KMS-11 (cell line): ENCODE results near the gene HNRNPF.

Experiments used
- H2AFZ ChIP-seq: fragments of 200-600 bp; sonication (generic); 2 replicates; pipeline ENCODE4 v1.6.1; 2016; ENCODE audit warnings: antibody characterized with exemption, mixed run types, low read depth
- H3K27ac ChIP-seq: fragments of 200-600 bp; sonication (generic); 2 replicates; pipeline ENCODE4 v1.6.1; 2016; ENCODE audit warnings: mild to moderate bottlenecking, mixed run types
- H3K27me3 ChIP-seq: fragments of 200-600 bp; sonication (generic); 2 replicates; pipeline ENCODE4 v1.6.1; 2017; ENCODE audit warnings: mild to moderate bottlenecking, low read depth, mixed run types, moderate library complexity; ENCODE audit not compliant: insufficient read depth
- H3K36me3 ChIP-seq: fragments of 200-600 bp; sonication (generic); 2 replicates; pipeline ENCODE4 v1.6.1; 2017; ENCODE audit warnings: mild to moderate bottlenecking, mixed run types; ENCODE audit not compliant: insufficient read depth
- H3K4me1 ChIP-seq: fragments of 200-600 bp; sonication (generic); 2 replicates; pipeline ENCODE4 v1.6.1; 2016; ENCODE audit warnings: mild to moderate bottlenecking, low read depth, mixed run types; ENCODE audit not compliant: poor library complexity, severe bottlenecking
- H3K4me2 ChIP-seq: fragments of 200-600 bp; sonication (generic); 2 replicates; pipeline ENCODE4 v1.7.0; 2016; ENCODE audit warnings: mild to moderate bottlenecking, mixed run types
- H3K4me3 ChIP-seq: fragments of 200-600 bp; sonication (generic); IDR thresholded peaks from 2 replicates; pipeline ENCODE4 v1.6.1; 2017; ENCODE audit warnings: low read depth, low read length, mixed read lengths; ENCODE audit not compliant: insufficient read depth
- H3K79me2 ChIP-seq: fragments of 200-600 bp; sonication (generic); 2 replicates; pipeline ENCODE4 v1.6.1; 2016; ENCODE audit warnings: low read depth, mixed run types; ENCODE audit not compliant: insufficient read depth
- H3K9ac ChIP-seq: fragments of 200-600 bp; sonication (generic); 2 replicates; pipeline ENCODE4 v1.6.1; 2016; ENCODE audit warnings: mild to moderate bottlenecking, mixed run types
- H4K20me1 ChIP-seq: fragments of 200-600 bp; sonication (generic); 2 replicates; pipeline ENCODE4 v1.6.1; 2016; ENCODE audit warnings: mild to moderate bottlenecking, mixed run types; ENCODE audit not compliant: insufficient read depth
- CTCF ChIP-seq: fragments of 200-600 bp; sonication (generic); conservative IDR thresholded peaks from 2 replicates; pipeline ENCODE4 v1.6.1; 2017; ENCODE audit warnings: low read depth, mild to moderate bottlenecking, antibody characterized with exemption, low read length, moderate library complexity, mixed read lengths

HNRNPF gene

GRCh38 chr10:43374194-43374593 is 34.8 kb downstream of the HNRNPF start:
- TF ChIP-seq CTCF, result no peak
- Histone ChIP-seq H4K20me1 (no peaks in the 10 kb centered on the region), H3K36me3 (no peaks in the 10 kb centered on the region), H3K9ac (no peak overlapping the region), H3K4me1 (no peaks in the 10 kb centered on the region), H3K27me3 (no peaks in the 10 kb centered on the region), H3K4me2 (no peak overlapping the region), H3K27ac (no peak overlapping the region), H3K79me2 (no peaks in the 10 kb centered on the region), H3K4me3 (no peak overlapping the region), H2AFZ (no peak overlapping the region)

- H4K20me1 ChIP-seq, result no peaks in the 10 kb centered on the region
- H3K79me2 ChIP-seq, result no peaks in the 10 kb centered on the region
- H3K27me3 ChIP-seq, result no peaks in the 10 kb centered on the region
- H3K4me1 ChIP-seq, result no peaks in the 10 kb centered on the region
- no peak for TF ChIP-seq CTCF
- no peak overlapping the region for H3K9ac ChIP-seq
- no peak overlapping the region for H3K27ac ChIP-seq
- H3K4me2 ChIP-seq, result no peak overlapping the region
- no peak overlapping the region for H3K4me3 ChIP-seq
- no peak overlapping the region for H2AFZ ChIP-seq
- H3K36me3 ChIP-seq, result no peaks in the 10 kb centered on the region
Observed at GRCh38 chr10:43373461-43373860, 35.5 kb downstream of the HNRNPF start.

GRCh38 chr10:43372765-43373361 is 36.1 kb downstream of the HNRNPF start:
- Histone ChIP-seq H4K20me1 (no peaks in the 10 kb centered on the region), H3K27me3 (no peaks in the 10 kb centered on the region), H3K79me2 (no peaks in the 10 kb centered on the region), H3K36me3 (no peaks in the 10 kb centered on the region), H3K27ac (no peak overlapping the region), H2AFZ (no peak overlapping the region), H3K9ac (no peak overlapping the region), H3K4me1 (no peaks in the 10 kb centered on the region), H3K4me2 (no peak overlapping the region), H3K4me3 (no peak overlapping the region)
- TF ChIP-seq CTCF, result no peak

GRCh38 chr10:43371418-43371817 is 37.6 kb downstream of the HNRNPF start, which contains the start of gene FXYD4:
Gene FXYD4, plus strand, starts transcription at chr10:43371636. Its CDS starts 2,111 bp downstream, at chr10:43373747.
- Histone ChIP-seq H3K9ac (no peak within 1 kb of the TSS), H3K4me3 (no peak within 1 kb of the TSS), H3K4me1 (no peaks in the 10 kb centered on the region), H2AFZ (no peak within 1 kb of the TSS), H3K27me3 (no peaks in the 10 kb centered on the region), H3K4me2 (no peak within 1 kb of the TSS), H3K79me2 (no peaks in the 10 kb centered on the region), H3K36me3 (no peaks in the 10 kb centered on the region), H3K27ac (no peak within 1 kb of the TSS), H4K20me1 (no peaks in the 10 kb centered on the region)
- TF ChIP-seq CTCF, result no peak
